ENCODE measurements around the gene GRID1.

Gene GRID1

GRCh38 chr10:86060386-86061277 is 306.0 kb downstream of the GRID1 start:
- H3K4me1 ChIP-seq (ENCODE audit: low read length): no peaks in the 10 kb centered on the region
- TF ChIP-seq EZH2 (optimal IDR thresholded peaks at IDR 0.05; ENCODE audit: low read depth, low read length) (no peak), EZH2phosphoT487 (IDR thresholded peaks at IDR 0.05; ENCODE audit: low read length) (no peak), CTCF (IDR thresholded peaks at IDR 0.05; ENCODE audit: low read length) (no peak)
- no peak overlapping the region for H3K27ac ChIP-seq (ENCODE audit: low read length)
- H3K27me3 ChIP-seq (replicated peaks; ENCODE audit: insufficient read depth, low read length): no peaks in the 10 kb centered on the region
- H3K36me3 ChIP-seq (replicated peaks; ENCODE audit: insufficient read depth, low read length): no peaks in the 10 kb centered on the region
- H3K9me2 ChIP-seq (replicated peaks; ENCODE audit: insufficient read depth, low read length): no peaks in the 10 kb centered on the region
- H3K9me3 ChIP-seq (replicated peaks; ENCODE audit: insufficient read depth, low read length): no peaks in the 10 kb centered on the region
- no peaks in the 10 kb centered on the region for H3F3A ChIP-seq (ENCODE audit: insufficient read depth, low read length)
- H3K4me2 ChIP-seq (ENCODE audit: low read depth, low read length): no peak overlapping the region
- no peaks in the 10 kb centered on the region for H4K20me1 ChIP-seq (ENCODE audit: insufficient read depth, low read length)
- H3K9ac ChIP-seq (ENCODE audit: low read length): no peak overlapping the region
- no peak overlapping the region for H3K4me3 ChIP-seq (ENCODE audit: low read length)
- DNase-seq: no peak
- H3K79me2 ChIP-seq (ENCODE audit: low read length): no peaks in the 10 kb centered on the region
- no peak overlapping the region for H2AFZ ChIP-seq (ENCODE audit: low read length)

- H3K4me3 ChIP-seq (ENCODE audit: low read length): no peak overlapping the region
- no peaks in the 10 kb centered on the region for H3K4me1 ChIP-seq (ENCODE audit: low read length)
- H2AFZ ChIP-seq (ENCODE audit: low read length): no peak overlapping the region
- no peaks in the 10 kb centered on the region for H3F3A ChIP-seq (ENCODE audit: insufficient read depth, low read length)
- H4K20me1 ChIP-seq (ENCODE audit: insufficient read depth, low read length): no peaks in the 10 kb centered on the region
- DNase-seq: no peak
- H3K4me2 ChIP-seq (ENCODE audit: low read depth, low read length): no peak overlapping the region
- H3K9me2 ChIP-seq (replicated peaks; ENCODE audit: insufficient read depth, low read length): no peaks in the 10 kb centered on the region
- no peak overlapping the region for H3K9ac ChIP-seq (ENCODE audit: low read length)
- TF ChIP-seq CTCF (IDR thresholded peaks at IDR 0.05; ENCODE audit: low read length) (no peak), EZH2 (optimal IDR thresholded peaks at IDR 0.05; ENCODE audit: low read depth, low read length) (no peak), EZH2phosphoT487 (IDR thresholded peaks at IDR 0.05; ENCODE audit: low read length) (no peak)
- no peaks in the 10 kb centered on the region for H3K79me2 ChIP-seq (ENCODE audit: low read length)
- H3K27me3 ChIP-seq (replicated peaks; ENCODE audit: insufficient read depth, low read length): no peaks in the 10 kb centered on the region
- no peaks in the 10 kb centered on the region for H3K36me3 ChIP-seq (replicated peaks; ENCODE audit: insufficient read depth, low read length)
- no peaks in the 10 kb centered on the region for H3K9me3 ChIP-seq (replicated peaks; ENCODE audit: insufficient read depth, low read length)
- H3K27ac ChIP-seq (ENCODE audit: low read length): no peak overlapping the region
These were observed 306.7 kb downstream of the GRID1 start for GRCh38 chr10:86059892-86060291.

- Histone ChIP-seq H3K27me3 (replicated peaks; ENCODE audit: insufficient read depth, low read length) (no peaks in the 10 kb centered on the region), H3K4me1 (ENCODE audit: low read length) (no peaks in the 10 kb centered on the region), H3K27ac (ENCODE audit: low read length) (no peak overlapping the region), H3F3A (ENCODE audit: insufficient read depth, low read length) (no peaks in the 10 kb centered on the region), H3K4me2 (ENCODE audit: low read depth, low read length) (no peak overlapping the region), H3K36me3 (replicated peaks; ENCODE audit: insufficient read depth, low read length) (no peaks in the 10 kb centered on the region), H2AFZ (ENCODE audit: low read length) (no peak overlapping the region), H3K4me3 (ENCODE audit: low read length) (no peak overlapping the region), H3K9me3 (replicated peaks; ENCODE audit: insufficient read depth, low read length) (no peaks in the 10 kb centered on the region), H3K9me2 (replicated peaks; ENCODE audit: insufficient read depth, low read length) (no peaks in the 10 kb centered on the region), H3K79me2 (ENCODE audit: low read length) (no peaks in the 10 kb centered on the region), H3K9ac (ENCODE audit: low read length) (no peak overlapping the region), H4K20me1 (ENCODE audit: insufficient read depth, low read length) (no peaks in the 10 kb centered on the region)
- TF ChIP-seq EZH2phosphoT487 (IDR thresholded peaks at IDR 0.05; ENCODE audit: low read length) (no peak), EZH2 (optimal IDR thresholded peaks at IDR 0.05; ENCODE audit: low read depth, low read length) (no peak), CTCF (IDR thresholded peaks at IDR 0.05; ENCODE audit: low read length) (no peak)
- DNase-seq: no peak
These were observed 307.6 kb downstream of the GRID1 start for GRCh38 chr10:86058964-86059363.
